Activated naive CD8-positive, alpha-beta T cell (primary cell): ENCODE data around the gene NOTCH2NLA.
A peak's percentile ranks its signal among the peaks of the same experiment; 100 is the strongest.
"Not testable (repeated sequence)": the region's sequence is repeated elsewhere in the genome, so short reads cannot be mapped to it uniquely, and the experiment has no call there.

Experiments
- H3K27ac Mint-ChIP-seq: one replicate; pipeline ENCODE4 v1.8.0; 2021; ENCODE audit warnings: mixed read lengths
- H3K27me3 Mint-ChIP-seq: one replicate; pipeline ENCODE4 v1.8.0; 2021; ENCODE audit warnings: mixed read lengths
- H3K36me3 Mint-ChIP-seq: one replicate; pipeline ENCODE4 v1.8.0; 2021; ENCODE audit warnings: mixed read lengths
- H3K4me1 Mint-ChIP-seq: one replicate; pipeline ENCODE4 v1.8.0; 2021; ENCODE audit warnings: low read depth, mixed read lengths
- H3K4me3 Mint-ChIP-seq: one replicate; pipeline ENCODE4 v1.8.0; 2021; ENCODE audit warnings: mild to moderate bottlenecking, mixed read lengths
- H3K9me3 Mint-ChIP-seq: one replicate; pipeline ENCODE4 v1.8.0; 2021; ENCODE audit warnings: low read depth, mixed read lengths

Gene NOTCH2NLA

GRCh38 chr1:146228710-146229477, at the start of gene NOTCH2NLA:
TSS of gene NOTCH2NLA (minus strand) at chr1:146229021. CDS start at chr1:146189337, 39,684 bp downstream.
- peak within 1 kb of the TSS; percentile 72 for H3K27ac Mint-ChIP-seq
- not testable (repeated sequence) for H3K27me3 Mint-ChIP-seq, H3K36me3 Mint-ChIP-seq, H3K4me1 Mint-ChIP-seq, H3K9me3 Mint-ChIP-seq
- peak within 1 kb of the TSS; percentile 80 for H3K4me3 Mint-ChIP-seq

- not testable (repeated sequence) for H3K27me3 Mint-ChIP-seq, H3K4me1 Mint-ChIP-seq, H3K36me3 Mint-ChIP-seq, H3K9me3 Mint-ChIP-seq, H3K27ac Mint-ChIP-seq, H3K4me3 Mint-ChIP-seq
These were observed 49.5 kb upstream of the NOTCH2NLA start for GRCh38 chr1:146278346-146278745.

- H3K4me3 Mint-ChIP-seq, H3K4me1 Mint-ChIP-seq, H3K9me3 Mint-ChIP-seq, H3K27ac Mint-ChIP-seq, H3K36me3 Mint-ChIP-seq, H3K27me3 Mint-ChIP-seq: not testable (repeated sequence)
These were observed 48.3 kb upstream of the NOTCH2NLA start for GRCh38 chr1:146277087-146277486.

DNA sequence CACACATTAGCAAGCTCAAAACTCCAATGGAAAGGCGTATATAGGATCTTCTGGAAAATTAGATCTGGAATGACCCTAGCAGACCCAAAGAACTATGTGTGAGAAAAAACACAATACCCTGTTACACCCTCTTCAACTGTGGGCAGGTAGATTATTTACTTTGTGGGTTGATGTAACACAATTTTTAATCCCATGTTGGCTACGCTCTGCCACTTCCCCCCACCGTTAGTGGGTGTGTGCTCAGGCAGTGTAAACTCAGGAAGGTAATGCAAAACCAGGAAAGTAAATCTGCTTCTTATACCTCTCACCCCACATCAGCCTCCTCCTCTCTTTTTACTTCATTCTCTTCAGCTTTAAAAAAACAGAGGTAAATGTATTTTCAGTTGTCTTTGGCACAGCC, 45.3 kb upstream of the NOTCH2NLA start:
- not testable (repeated sequence) for H3K36me3 Mint-ChIP-seq, H3K4me1 Mint-ChIP-seq, H3K9me3 Mint-ChIP-seq, H3K4me3 Mint-ChIP-seq, H3K27me3 Mint-ChIP-seq, H3K27ac Mint-ChIP-seq

- not testable (repeated sequence) for H3K4me3 Mint-ChIP-seq, H3K27me3 Mint-ChIP-seq, H3K27ac Mint-ChIP-seq, H3K4me1 Mint-ChIP-seq, H3K9me3 Mint-ChIP-seq, H3K36me3 Mint-ChIP-seq
These were observed 44.4 kb upstream of the NOTCH2NLA start for GRCh38 chr1:146273194-146273593.

DNA sequence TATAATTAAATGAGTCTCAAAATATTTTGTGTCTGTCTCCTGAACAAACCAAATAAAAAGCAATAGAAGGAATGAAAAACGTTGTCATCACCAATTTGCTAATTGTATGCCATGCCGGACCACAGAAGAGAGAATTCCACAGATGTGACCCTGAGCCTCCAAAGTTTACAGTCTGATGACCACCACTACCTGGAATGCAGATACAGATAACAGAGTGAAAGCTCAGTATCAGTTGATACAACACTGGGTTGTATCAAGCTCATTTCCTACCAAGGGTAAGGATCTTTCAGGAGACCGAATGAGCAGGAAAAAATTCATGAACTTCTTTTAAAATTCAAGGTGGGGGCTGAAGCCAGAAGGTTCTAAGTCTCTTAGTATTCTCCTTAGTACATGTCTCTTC, 43.9 kb upstream of the NOTCH2NLA start:
- H3K4me3 Mint-ChIP-seq, H3K9me3 Mint-ChIP-seq, H3K4me1 Mint-ChIP-seq, H3K36me3 Mint-ChIP-seq, H3K27ac Mint-ChIP-seq, H3K27me3 Mint-ChIP-seq: not testable (repeated sequence)

DNA sequence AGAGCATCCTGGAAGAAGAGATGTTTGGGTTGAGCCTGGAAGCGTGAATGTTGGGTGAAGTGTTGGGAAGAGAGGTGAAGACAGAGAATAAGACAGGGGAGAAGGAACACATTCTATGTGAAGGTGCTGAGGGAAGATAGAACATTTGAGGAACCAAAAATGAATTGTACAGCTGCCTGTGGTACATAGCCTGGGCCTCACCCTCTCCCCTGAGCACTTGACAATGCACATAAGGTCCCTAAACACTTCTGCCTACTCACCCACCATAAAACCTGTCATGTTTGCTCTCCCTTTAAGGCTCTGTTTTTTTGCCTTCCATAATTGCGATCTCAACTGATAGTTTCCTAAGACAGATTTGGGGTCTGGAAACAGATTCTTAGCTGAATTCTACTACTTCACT, 43.2 kb upstream of the NOTCH2NLA start:
- not testable (repeated sequence) for H3K4me3 Mint-ChIP-seq, H3K9me3 Mint-ChIP-seq, H3K36me3 Mint-ChIP-seq, H3K4me1 Mint-ChIP-seq, H3K27me3 Mint-ChIP-seq, H3K27ac Mint-ChIP-seq

DNA sequence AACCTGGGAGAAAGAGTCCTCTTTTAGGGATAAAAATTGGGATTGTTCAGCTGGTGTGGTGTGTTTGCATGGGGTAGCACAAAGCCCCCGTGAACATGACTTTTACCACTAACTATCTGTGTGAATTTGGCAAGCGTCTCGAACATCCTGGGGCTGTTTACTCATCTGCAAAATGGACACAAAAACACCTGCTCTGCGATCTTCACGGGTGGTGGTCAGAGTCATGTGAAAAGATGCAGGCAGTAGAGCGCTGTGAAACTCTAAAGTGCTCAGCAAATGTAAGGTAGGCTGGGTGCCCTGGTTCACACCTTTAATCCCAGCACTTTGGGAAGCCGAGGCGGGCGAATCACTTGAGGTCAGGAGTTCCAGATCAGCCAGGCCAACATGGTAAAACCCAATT, 41.3 kb upstream of the NOTCH2NLA start:
- not testable (repeated sequence) for H3K4me1 Mint-ChIP-seq, H3K27ac Mint-ChIP-seq, H3K36me3 Mint-ChIP-seq, H3K4me3 Mint-ChIP-seq, H3K27me3 Mint-ChIP-seq, H3K9me3 Mint-ChIP-seq

GRCh38 chr1:146266179-146266748, 37.4 kb upstream of the NOTCH2NLA start:
- H3K4me3 Mint-ChIP-seq, H3K27me3 Mint-ChIP-seq, H3K27ac Mint-ChIP-seq, H3K36me3 Mint-ChIP-seq, H3K9me3 Mint-ChIP-seq, H3K4me1 Mint-ChIP-seq: not testable (repeated sequence)

DNA sequence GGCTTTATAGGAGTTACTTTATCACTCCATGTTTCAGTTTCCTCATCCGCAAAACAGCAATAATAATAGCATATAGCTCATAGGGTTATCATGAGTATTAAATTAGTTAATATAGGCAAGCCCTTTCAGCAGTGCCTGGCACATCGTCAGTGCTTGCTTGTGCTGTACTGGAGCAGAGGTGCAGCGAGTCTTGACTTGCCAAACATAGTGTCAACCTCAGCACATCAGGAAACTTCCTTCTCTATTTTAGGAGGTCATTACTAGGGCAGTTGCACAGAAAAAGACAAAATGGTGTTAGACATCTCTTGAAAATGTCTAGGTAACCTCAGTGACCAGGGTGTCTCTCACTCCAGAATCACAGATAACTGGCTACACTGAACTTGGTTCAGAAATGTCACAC, 35.9 kb upstream of the NOTCH2NLA start:
- not testable (repeated sequence) for H3K27ac Mint-ChIP-seq, H3K4me1 Mint-ChIP-seq, H3K9me3 Mint-ChIP-seq, H3K27me3 Mint-ChIP-seq, H3K4me3 Mint-ChIP-seq, H3K36me3 Mint-ChIP-seq

GRCh38 chr1:146260006-146260730, 31.3 kb upstream of the NOTCH2NLA start:
- not testable (repeated sequence) for H3K27ac Mint-ChIP-seq, H3K4me3 Mint-ChIP-seq, H3K9me3 Mint-ChIP-seq, H3K27me3 Mint-ChIP-seq, H3K36me3 Mint-ChIP-seq, H3K4me1 Mint-ChIP-seq

GRCh38 chr1:146257992-146258552, 29.3 kb upstream of the NOTCH2NLA start:
- not testable (repeated sequence) for H3K4me3 Mint-ChIP-seq, H3K27ac Mint-ChIP-seq, H3K36me3 Mint-ChIP-seq, H3K27me3 Mint-ChIP-seq, H3K4me1 Mint-ChIP-seq, H3K9me3 Mint-ChIP-seq

DNA sequence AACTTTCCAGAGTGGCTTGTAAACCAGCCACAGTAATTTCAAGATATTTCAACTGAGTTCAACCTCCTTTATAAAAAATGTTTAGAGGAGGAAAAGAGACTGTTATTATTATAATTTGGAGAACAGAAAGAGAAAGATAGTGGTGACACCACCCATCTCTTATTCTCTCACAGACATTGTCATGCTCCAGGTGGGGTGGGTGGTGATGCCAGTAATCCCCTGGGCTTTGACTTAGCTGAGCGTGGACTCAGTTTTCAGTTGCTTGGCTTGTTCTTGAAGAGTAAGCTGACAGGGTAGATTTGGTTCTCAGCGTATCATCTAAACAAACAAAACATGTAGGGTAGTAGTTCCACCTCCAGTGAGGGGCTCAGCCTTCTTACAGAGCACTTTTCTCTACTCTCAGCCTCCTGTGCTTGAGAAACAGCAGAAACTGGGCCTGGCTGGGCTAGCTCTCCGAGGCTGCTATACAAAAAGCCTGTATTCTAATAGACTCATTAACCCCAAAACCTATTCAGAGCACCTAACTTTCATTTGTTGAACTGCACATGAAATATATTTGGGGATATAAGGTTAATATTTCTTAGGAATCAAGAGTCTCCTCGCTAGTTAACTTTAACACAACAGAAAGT, 25.9 kb upstream of the NOTCH2NLA start:
- not testable (repeated sequence) for H3K27ac Mint-ChIP-seq, H3K27me3 Mint-ChIP-seq, H3K36me3 Mint-ChIP-seq, H3K4me1 Mint-ChIP-seq, H3K4me3 Mint-ChIP-seq, H3K9me3 Mint-ChIP-seq

DNA sequence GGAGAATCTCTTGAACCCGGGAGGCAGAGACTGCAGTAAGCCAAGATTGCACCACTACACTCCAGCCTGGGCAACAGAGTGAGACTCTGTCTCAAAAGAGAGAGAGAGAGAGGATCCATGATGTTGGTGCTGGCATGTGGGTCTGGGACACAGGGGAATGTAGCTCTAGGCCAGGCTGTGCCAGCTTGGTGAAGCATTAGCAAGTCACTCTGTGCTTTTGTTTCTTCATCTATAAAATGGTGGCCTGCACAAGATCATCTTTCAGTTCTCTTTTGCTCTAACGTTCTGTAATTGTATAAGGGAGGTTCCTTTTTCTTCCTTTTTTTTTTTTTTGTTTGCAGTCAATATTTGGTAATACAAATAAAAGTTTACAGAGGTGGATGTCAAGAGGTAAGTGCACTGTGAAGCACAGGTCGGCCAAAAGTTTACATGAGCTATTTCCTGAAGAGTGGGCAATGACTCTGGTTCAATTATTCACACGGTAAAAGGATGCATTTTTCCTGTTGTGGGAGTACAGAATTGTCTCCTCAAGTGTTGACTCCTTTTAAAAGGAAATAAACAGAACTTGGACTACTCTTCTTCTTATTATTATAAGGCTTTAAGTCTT, 24.5 kb upstream of the NOTCH2NLA start:
- not testable (repeated sequence) for H3K27me3 Mint-ChIP-seq, H3K36me3 Mint-ChIP-seq, H3K27ac Mint-ChIP-seq, H3K4me3 Mint-ChIP-seq, H3K9me3 Mint-ChIP-seq, H3K4me1 Mint-ChIP-seq

- H3K9me3 Mint-ChIP-seq, H3K4me1 Mint-ChIP-seq, H3K27me3 Mint-ChIP-seq, H3K4me3 Mint-ChIP-seq, H3K27ac Mint-ChIP-seq, H3K36me3 Mint-ChIP-seq: not testable (repeated sequence)
These were observed 22.7 kb upstream of the NOTCH2NLA start for GRCh38 chr1:146251523-146251922.
